ENCODE data around the gene NFAT5.

DNA sequence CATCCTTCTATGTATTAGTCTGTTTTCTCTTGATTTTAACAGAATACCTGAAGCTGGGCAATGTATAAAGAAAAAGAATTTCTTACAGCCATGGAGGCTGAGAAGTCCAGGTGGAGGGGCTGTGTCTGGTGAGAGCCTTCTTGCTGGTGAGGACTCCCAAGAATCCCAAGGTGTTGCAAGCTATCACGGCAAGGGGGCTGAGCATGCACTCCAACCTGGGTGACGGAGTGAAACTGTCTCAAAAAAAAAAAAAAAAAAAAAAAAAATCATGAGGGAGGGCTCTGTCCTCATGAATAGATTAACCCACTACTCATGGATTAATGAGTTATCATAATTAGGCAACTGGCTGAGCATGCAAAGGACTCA, 141.2 kb downstream of the NFAT5 start:
- no peak for TF ChIP-seq CTCF (IDR thresholded peaks at IDR 0.05; ENCODE audit: low read depth, low read length)
- TF ChIP-seq EZH2phosphoT487 (IDR thresholded peaks at IDR 0.05; ENCODE audit: low read depth): no peak
